GM18858 (cell line): ENCODE data around the gene LBP.
"Not testable (repeated sequence)": the region's sequence is repeated elsewhere in the genome, so short reads cannot be mapped to it uniquely, and the experiment has no call there.

ENCODE experiments used
- ATAC-seq: cut with Tn5 transposase; IDR thresholded peaks from one replicate; pipeline ENCODE4 v1.9.1; 2021; ENCODE audit not compliant: unreplicated experiment

The LBP gene

GRCh38 chr20:38392356-38392755, 46.1 kb downstream of the LBP start:
- no peak for ATAC-seq

DNA sequence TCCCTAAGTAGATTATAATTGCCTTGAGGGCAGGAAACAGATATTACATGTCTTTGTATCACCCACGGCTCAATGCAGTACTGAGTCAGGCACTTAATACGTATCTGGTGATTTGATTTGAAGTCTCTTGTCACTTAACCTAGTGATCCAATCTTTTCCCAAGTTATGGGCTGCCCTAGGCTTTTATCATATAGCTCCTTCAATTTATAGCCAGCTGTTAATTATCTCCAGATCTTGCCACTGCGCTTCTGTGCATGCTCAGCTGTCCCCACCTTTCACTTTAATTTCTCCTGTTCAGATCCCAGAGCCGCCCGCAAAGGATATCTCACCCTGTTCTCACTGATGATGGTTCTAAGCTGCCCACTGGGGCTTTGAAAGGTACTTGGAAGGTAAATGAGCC, 47.0 kb downstream of the LBP start:
- no peak for ATAC-seq

DNA sequence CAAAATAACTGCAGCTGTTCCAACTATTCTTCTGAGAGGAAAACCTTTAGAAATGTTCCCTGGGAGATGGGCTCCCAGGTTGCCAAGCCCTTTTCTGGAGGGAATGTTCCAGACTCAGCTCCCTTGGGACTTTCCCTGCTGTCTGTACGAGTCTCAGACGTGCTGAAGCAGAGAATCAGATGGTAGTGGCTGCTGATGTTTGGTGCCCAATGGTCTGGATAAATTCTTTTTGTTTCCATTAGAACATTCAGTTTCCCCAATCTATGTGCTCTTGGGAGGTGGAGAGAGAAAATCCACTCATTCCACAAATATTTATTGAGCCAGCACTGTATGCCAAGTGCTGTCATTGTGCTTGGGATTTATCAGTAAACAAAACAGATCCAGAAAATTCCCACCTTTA, 48.9 kb downstream of the LBP start:
- no peak for ATAC-seq

- not testable (repeated sequence) for ATAC-seq
Measured at GRCh38 chr20:38395751-38396395, 49.6 kb downstream of the LBP start.

DNA sequence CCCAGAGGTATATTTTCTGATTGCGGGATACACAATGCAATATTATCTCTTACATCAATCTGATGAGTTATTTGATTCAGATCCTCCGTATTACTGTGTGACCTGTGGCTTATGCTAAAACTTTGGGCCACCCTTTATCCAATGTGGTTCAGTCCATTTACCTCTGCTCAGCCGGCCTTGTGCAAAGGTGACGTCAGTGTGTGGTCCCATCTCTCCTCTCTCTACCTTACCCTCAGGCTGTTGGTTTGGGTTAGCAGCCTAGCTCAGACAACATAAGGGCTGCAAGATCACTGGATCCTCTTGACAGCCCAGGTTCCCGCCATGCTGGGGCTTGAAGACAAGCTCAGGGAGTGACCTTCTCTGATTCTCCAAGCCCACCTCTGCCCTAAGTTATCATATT, 55.8 kb downstream of the LBP start:
- ATAC-seq, result no peak

GRCh38 chr20:38402816-38403215, 56.5 kb downstream of the LBP start:
- no peak for ATAC-seq

GRCh38 chr20:38404016-38404415, 57.7 kb downstream of the LBP start:
- ATAC-seq, result no peak

- ATAC-seq, result no peak
Measured at GRCh38 chr20:38405132-38405531, 58.9 kb downstream of the LBP start.

DNA sequence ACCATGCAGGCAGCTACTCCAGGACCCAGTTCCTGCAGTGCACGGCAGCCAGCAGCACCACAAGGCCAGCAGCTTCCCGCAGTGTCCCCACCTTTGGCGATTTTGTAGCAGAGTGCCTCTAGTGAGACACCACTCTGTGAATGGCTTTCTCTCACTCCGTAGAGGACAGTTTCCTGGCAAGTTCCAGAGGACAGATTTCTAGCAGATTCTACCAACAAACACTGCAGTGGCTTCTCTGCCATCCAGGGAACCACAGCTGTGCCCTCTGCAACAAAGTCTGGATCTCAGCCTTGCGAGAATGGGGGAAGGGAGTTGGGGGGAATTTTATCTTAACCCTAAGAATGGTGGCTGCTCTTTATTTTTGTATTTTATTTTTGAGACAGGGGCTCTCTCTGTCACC, 60.2 kb downstream of the LBP start:
- no peak for ATAC-seq

DNA sequence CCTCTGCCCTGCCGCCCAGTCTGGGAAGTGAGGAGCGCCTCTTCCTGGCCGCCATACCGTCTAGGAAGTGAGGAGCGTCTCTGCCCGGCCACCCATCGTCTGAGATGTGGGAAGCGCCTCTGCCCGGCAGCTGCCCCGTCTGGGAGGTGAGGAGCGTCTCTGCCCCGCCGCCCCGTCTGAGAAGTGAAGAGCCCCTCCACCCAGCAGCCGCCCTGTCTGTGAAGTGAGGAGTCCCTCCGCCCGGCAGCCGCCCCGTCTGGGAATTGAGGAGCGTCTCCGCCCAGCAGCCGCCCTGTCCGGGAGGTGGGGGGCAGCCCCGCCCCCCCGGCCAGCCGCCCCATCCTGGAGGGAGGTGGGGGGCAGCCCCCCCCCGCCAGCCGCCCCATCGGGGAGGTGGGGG, 61.0 kb downstream of the LBP start:
- no peak for ATAC-seq

- not testable (repeated sequence) for ATAC-seq
Measured at GRCh38 chr20:38407822-38408221, 61.5 kb downstream of the LBP start.

- ATAC-seq, result no peak
Measured at GRCh38 chr20:38412877-38413577, 66.7 kb downstream of the LBP start.

GRCh38 chr20:38414769-38415450, 68.6 kb downstream of the LBP start:
- ATAC-seq, result no peak

- no peak for ATAC-seq
Measured at GRCh38 chr20:38418509-38419204, 72.4 kb downstream of the LBP start.

DNA sequence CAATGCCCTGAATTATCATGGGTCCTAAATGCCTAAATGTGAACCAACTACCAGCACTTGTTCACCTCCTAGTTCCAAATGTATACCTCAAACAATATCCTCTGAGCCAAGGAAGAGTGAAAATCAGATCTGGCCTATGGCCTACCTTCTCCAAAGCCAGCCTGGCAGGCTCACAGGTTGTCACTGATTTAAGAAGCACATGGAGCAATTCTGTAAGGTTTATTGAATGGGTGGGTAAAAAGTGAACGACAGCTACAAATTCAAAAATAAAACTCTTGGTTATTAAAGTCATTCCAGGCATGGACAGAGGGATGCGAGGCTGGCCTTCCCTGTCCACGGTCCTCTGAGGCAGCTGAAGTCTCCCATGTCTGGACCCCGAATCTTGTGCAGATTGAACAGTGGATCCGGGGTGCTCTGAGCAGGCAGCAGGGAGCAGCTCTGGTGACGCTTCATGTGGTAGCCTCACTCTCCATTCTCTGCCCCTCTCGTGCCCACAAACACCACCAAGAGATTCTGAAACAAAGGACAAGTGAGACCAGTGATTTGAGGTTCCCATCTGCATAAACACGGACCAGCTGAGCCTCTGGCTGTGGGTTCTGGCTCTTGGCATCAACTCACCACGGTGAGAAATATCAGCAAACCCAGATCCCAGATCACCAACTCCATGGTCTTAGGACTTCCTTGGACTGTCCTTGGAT, 74.3 kb downstream of the LBP start:
- no peak for ATAC-seq

DNA sequence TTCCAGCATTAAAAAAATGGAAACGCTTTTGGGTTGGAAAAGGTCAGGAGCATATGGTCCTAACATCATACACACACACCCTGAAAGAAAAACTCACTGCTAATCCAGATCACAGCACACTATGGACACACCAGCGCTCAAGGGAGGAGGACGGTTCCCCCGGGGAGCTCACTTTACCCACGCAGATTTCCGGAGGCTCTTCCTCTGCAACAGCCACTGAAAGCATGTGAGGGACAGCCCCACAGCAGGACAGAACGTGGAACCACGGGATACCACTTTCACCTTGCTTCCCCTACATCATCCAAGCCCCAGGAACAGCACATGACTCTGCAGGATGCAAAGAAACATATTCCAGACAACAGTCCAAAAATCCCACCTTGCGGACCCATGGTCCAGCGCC, 75.6 kb downstream of the LBP start:
- no peak for ATAC-seq

DNA sequence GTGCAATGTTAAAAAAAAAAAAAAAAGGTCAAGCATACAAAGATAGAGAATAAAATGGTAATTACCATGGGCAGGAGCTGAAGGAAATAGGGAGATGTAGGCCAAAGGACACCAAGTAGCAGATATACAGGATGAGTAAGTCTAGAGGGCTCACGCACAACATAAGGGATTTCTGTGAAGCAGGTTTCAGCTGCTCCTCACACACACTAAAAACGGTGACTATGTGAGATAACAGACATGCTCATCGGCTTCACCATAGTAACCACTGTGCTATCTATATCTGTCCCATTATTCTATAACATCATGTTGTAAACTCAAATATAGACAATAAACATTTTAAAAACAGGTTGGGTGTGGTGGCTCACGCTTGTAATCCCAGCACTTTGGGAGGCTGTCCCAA, 77.3 kb downstream of the LBP start:
- ATAC-seq, result no peak

- ATAC-seq, result no peak
Measured at GRCh38 chr20:38424401-38424800, 78.1 kb downstream of the LBP start.

- ATAC-seq, result no peak
Measured at GRCh38 chr20:38426006-38426897, 80.0 kb downstream of the LBP start.
